Bone marrow (tissue), 2 donors: Measurements from ENCODE around the gene ATG13.
"Not testable (repeated sequence)": the region's sequence is repeated elsewhere in the genome, so short reads cannot be mapped to it uniquely, and the experiment has no call there.

Experiments used
- DNase-seq, 2 donors: peaks; one replicate each; lab custom pipeline; 2025; lab: John Stamatoyannopoulos, UW

Gene ATG13

GRCh38 chr11:46617134-46617971, at the start of gene ATG13, which contains the start of gene HARBI1:
TSS of gene ATG13 (plus strand) at chr11:46617553. CDS start at chr11:46644292, 26,739 bp downstream.
TSS of gene HARBI1 (minus strand) at chr11:46617227. CDS start at chr11:46616237, 990 bp downstream.
- DNase-seq, result peak; percentile 77 to 87

- DNase-seq, result no peak
Measured at GRCh38 chr11:46570790-46571398, 46.5 kb upstream of the ATG13 start.

- no peak for DNase-seq
Measured at GRCh38 chr11:46574656-46575055, 42.7 kb upstream of the ATG13 start.

GRCh38 chr11:46577058-46577457, 40.3 kb upstream of the ATG13 start:
- DNase-seq, result no peak

- no peak for DNase-seq
Measured at GRCh38 chr11:46582588-46582987, 34.8 kb upstream of the ATG13 start.

GRCh38 chr11:46583513-46583912, 33.8 kb upstream of the ATG13 start:
- not testable (repeated sequence) for DNase-seq

- DNase-seq, result no peak
Measured at GRCh38 chr11:46588131-46588530, 29.2 kb upstream of the ATG13 start.

- no peak for DNase-seq
Measured at GRCh38 chr11:46588915-46589314, 28.4 kb upstream of the ATG13 start.

- no peak for DNase-seq
Measured at GRCh38 chr11:46590740-46591605, 26.4 kb upstream of the ATG13 start.

- DNase-seq, result peak; percentile 60 to 87
Measured at GRCh38 chr11:46593550-46594373, 23.6 kb upstream of the ATG13 start, which contains the start of gene AMBRA1. TSS of gene AMBRA1 (minus strand) at chr11:46594023. CDS start at chr11:46548380, 45,643 bp downstream.

- DNase-seq, result no peak
Measured at GRCh38 chr11:46594374-46594700, 23.0 kb upstream of the ATG13 start.

- no peak for DNase-seq
Measured at GRCh38 chr11:46594785-46595184, 22.6 kb upstream of the ATG13 start.

- no peak for DNase-seq
Measured at GRCh38 chr11:46597155-46597554, 20.2 kb upstream of the ATG13 start.

GRCh38 chr11:46597609-46598219, 19.6 kb upstream of the ATG13 start:
- DNase-seq, result no peak

GRCh38 chr11:46599340-46600193, 17.8 kb upstream of the ATG13 start:
- no peak for DNase-seq

- DNase-seq, result no peak
Measured at GRCh38 chr11:46600194-46600960, 17.0 kb upstream of the ATG13 start.

GRCh38 chr11:46601129-46601528, 16.2 kb upstream of the ATG13 start:
- no peak for DNase-seq

- DNase-seq, result no peak
Measured at GRCh38 chr11:46603704-46604308, 13.5 kb upstream of the ATG13 start.

GRCh38 chr11:46604796-46605195, 12.6 kb upstream of the ATG13 start:
- DNase-seq, result no peak
